MM.1S (cell line): Measurements from ENCODE around the gene ZNF598.

Source experiments
- EZH2 ChIP-seq: fragments of 300-600 bp; sonication (generic); optimal IDR thresholded peaks from 2 replicates; pipeline ENCODE3; 2017; ENCODE audit warnings: low read depth, mild to moderate bottlenecking, antibody characterized with exemption, low read length, mixed read lengths
- TF ChIP-seq, protein P1 (sequence below): fragments of 300-600 bp; sonication (generic); IDR thresholded peaks from 2 replicates; pipeline ENCODE4 v1.5.1; 2016; ENCODE audit warnings: antibody characterized with exemption, low read length, mixed read lengths

DNA sequence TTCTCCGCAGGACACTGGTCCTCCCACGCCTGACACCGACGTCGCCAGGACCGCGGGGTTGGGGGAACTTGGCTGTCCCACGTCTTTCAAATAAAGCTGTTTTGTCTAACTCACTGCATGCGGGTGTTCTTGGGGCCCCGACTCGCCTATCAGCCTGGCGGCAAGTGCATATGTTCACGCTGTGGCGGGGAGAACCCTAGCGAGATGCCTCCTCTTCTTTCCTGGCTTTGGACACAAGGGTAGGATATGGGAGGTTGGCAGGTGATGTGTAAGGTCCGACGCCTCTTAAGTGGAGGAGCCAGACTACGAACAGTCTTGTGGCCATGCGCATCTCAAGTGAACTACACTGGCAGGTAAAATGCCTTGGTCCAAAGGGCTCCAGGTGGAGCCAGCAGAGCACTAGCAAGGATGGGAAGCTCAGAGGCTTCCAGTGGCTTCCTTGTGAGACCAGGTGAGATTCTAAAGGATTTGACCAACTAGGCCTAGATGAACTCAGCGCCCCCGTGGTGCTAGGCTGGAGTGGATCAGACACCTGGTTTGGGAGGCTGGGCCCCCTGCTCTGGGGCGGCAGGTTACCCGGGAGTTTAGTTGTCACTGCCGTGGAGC lies 44.1 kb downstream of the ZNF598 start:
- TF ChIP-seq, protein P1, sequence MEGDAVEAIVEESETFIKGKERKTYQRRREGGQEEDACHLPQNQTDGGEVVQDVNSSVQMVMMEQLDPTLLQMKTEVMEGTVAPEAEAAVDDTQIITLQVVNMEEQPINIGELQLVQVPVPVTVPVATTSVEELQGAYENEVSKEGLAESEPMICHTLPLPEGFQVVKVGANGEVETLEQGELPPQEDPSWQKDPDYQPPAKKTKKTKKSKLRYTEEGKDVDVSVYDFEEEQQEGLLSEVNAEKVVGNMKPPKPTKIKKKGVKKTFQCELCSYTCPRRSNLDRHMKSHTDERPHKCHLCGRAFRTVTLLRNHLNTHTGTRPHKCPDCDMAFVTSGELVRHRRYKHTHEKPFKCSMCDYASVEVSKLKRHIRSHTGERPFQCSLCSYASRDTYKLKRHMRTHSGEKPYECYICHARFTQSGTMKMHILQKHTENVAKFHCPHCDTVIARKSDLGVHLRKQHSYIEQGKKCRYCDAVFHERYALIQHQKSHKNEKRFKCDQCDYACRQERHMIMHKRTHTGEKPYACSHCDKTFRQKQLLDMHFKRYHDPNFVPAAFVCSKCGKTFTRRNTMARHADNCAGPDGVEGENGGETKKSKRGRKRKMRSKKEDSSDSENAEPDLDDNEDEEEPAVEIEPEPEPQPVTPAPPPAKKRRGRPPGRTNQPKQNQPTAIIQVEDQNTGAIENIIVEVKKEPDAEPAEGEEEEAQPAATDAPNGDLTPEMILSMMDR, result no peak
- no peak for TF ChIP-seq EZH2
